K562 (cell line): ENCODE measurements around the gene INPP5D. TPM values are rescaled to one million over a fixed set of nuclear protein-coding genes. Genes with fewer than 3 reads are reported as not detected.
A peak's percentile ranks its signal among the peaks of the same experiment; 100 is the strongest.

ENCODE experiments used
- DEAF1 ChIP-seq: fragments of 450-650 bp; formaldehyde crosslinking; IDR thresholded peaks from 2 replicates; pipeline ENCODE4 v1.4.0; 2020; ENCODE audit warnings: mild to moderate bottlenecking, moderate library complexity
- E2F5 ChIP-seq: sonication (generic); formaldehyde crosslinking; IDR thresholded peaks from 2 replicates; pipeline ENCODE4 v1.8.0; 2022; ENCODE audit warnings: mild to moderate bottlenecking, missing genetic modification reagents
- ETS2 ChIP-seq: IDR thresholded peaks from 2 replicates; pipeline ENCODE4 v1.6.1; 2016; ENCODE audit warnings: borderline replicate concordance, missing genetic modification characterization, mild to moderate bottlenecking, moderate library complexity, missing compliant biosample characterization; ENCODE audit not compliant: poor library complexity, severe bottlenecking
- EZH2 ChIP-seq: IDR thresholded peaks from 2 replicates; pipeline ENCODE4 v1.6.1; 2012; ENCODE audit warnings: low read depth, mild to moderate bottlenecking, inconsistent platforms, low read length, borderline replicate concordance
- GABPA ChIP-seq: fragments of 200-800 bp; sonication (Bioruptor generic); conservative IDR thresholded peaks from 2 replicates; pipeline ENCODE4 v1.6.1; 2016; ENCODE audit warnings: low read depth, missing genetic modification characterization, missing compliant biosample characterization
- GABPB1 ChIP-seq: sonication (generic); formaldehyde crosslinking; IDR thresholded peaks from 2 replicates; pipeline ENCODE4 v1.8.0; 2022; ENCODE audit warnings: mild to moderate bottlenecking, missing genetic modification reagents
- ILK ChIP-seq: fragments of 450-650 bp; IDR thresholded peaks from 2 replicates; pipeline ENCODE4 v1.6.1; 2016; ENCODE audit warnings: missing genetic modification characterization, low read depth, mild to moderate bottlenecking, missing compliant biosample characterization, moderate library complexity, borderline replicate concordance
- KDM5B ChIP-seq: fragments of 200-600 bp; sonication (generic); IDR thresholded peaks from 2 replicates; pipeline ENCODE4 v1.6.1; 2012; ENCODE audit warnings: low read depth, mild to moderate bottlenecking, moderate library complexity, low read length, control low read depth, inconsistent platforms; ENCODE audit not compliant: insufficient replicate concordance
- MITF ChIP-seq: IDR thresholded peaks from 2 replicates; pipeline ENCODE4 v1.6.1; 2014; ENCODE audit warnings: antibody characterized with exemption
- PHF8 ChIP-seq: fragments of 200-600 bp; sonication (generic); IDR thresholded peaks from 2 replicates; pipeline ENCODE4 v1.6.1; 2012; ENCODE audit warnings: mixed run types, mild to moderate bottlenecking, inconsistent platforms, low read length, moderate library complexity, borderline replicate concordance
- POLR2G ChIP-seq: fragments of 200-400 bp; formaldehyde crosslinking; IDR thresholded peaks from 2 replicates; pipeline ENCODE4 v1.6.1; 2017; ENCODE audit warnings: low read depth, mild to moderate bottlenecking, antibody characterized with exemption, low read length, moderate library complexity
- RBFOX2 ChIP-seq: fragments of 200-400 bp; formaldehyde crosslinking; IDR thresholded peaks from 2 replicates; pipeline ENCODE4 v1.6.1; 2017; ENCODE audit warnings: low read depth, mild to moderate bottlenecking, low read length, moderate library complexity
- SPI1 ChIP-seq: IDR thresholded peaks from 2 replicates; pipeline ENCODE4 v1.6.1; 2011; ENCODE audit warnings: low read depth, low read length, control low read depth, borderline replicate concordance
- TAF9B ChIP-seq: fragments of 450-650 bp; IDR thresholded peaks from 2 replicates; pipeline ENCODE4 v1.6.1; 2018; ENCODE audit warnings: mild to moderate bottlenecking; ENCODE audit not compliant: partially characterized antibody
- TRIM28 ChIP-seq: fragments of 450-650 bp; IDR thresholded peaks from 2 replicates; pipeline ENCODE4 v1.6.1; 2017
- ZFP91 ChIP-seq: sonication (generic); formaldehyde crosslinking; IDR thresholded peaks from 2 replicates; pipeline ENCODE4 v1.8.0; 2022; ENCODE audit warnings: mild to moderate bottlenecking, missing genetic modification reagents
- ZFX ChIP-seq: sonication (generic); formaldehyde crosslinking; IDR thresholded peaks from 2 replicates; pipeline ENCODE4 v1.8.0; 2022; ENCODE audit warnings: mild to moderate bottlenecking, missing genetic modification reagents, moderate library complexity
- ZNF316 ChIP-seq: fragments of 450-650 bp; IDR thresholded peaks from 2 replicates; pipeline ENCODE4 v1.6.1; 2016
- ZNF740 ChIP-seq, 3 experiments: fragments of 200-800 bp in 1 of 3; sonication (Bioruptor generic) in 1 of 3; sonication (generic) in 1 of 3; formaldehyde crosslinking in 1 of 3; IDR thresholded peaks; 2 replicates each; pipeline versions ENCODE4 v1.6.1 to v1.8.0; 2016 to 2022; ENCODE audit warnings: mild to moderate bottlenecking in 2 of 3, missing compliant biosample characterization in 2 of 3, missing genetic modification characterization in 2 of 3, missing genetic modification reagents in 1 of 3
- ZNF766 ChIP-seq: fragments of 200-800 bp; sonication (Bioruptor generic); conservative IDR thresholded peaks from 2 replicates; pipeline ENCODE4 v1.6.1; 2016; ENCODE audit warnings: missing genetic modification characterization, missing compliant biosample characterization
- polyA plus RNA-seq, 8 experiments: library from polyadenylated mRNA; depleted of rRNA in 4 of 8; stranded (reverse) in 5 of 8; unstranded in 3 of 8; fragments of >200 nt; fragmentation: Nextera tagmentation in 2 of 8; fragmentation: Illumina TruSeq in 1 of 8; extraction: Ambion mirVana in 2 of 8; extraction: Trizol in 1 of 8; gene quantifications; 2 replicates each; pipeline versions ENCODE4 v1.2.1 to v1.2.3, GENCODE V29; 2011 to 2014; ENCODE audit warnings: inconsistent platforms in 1 of 8, missing spikeins in 1 of 8
- total RNA-seq, 7 experiments: library from RNA; depleted of rRNA in 6 of 7; stranded (reverse); fragments of >200 nt in 6 of 7; fragmentation: Illumina TruSeq in 2 of 7; extraction: Trizol in 2 of 7; gene quantifications; 2 replicates each; pipeline versions ENCODE4 v1.2.1 to v1.2.3, GENCODE V29; 2011 to 2021; ENCODE audit warnings: low replicate concordance in 1 of 7

The INPP5D gene
- total and polyA plus RNA-seq, 9 of the 15 experiments (the other 6 are each of a cell fraction or from before 2014, with no cell fraction given) = 0.55 to 6.2 (median 2.2) TPM

GRCh38 chr2:233059797-233060500 is at the start of gene INPP5D (continued):
- TF ChIP-seq KDM5B (peak; percentile 78), E2F5 (no peak), SPI1 (peak; percentile 91), DEAF1 (CRISPR knock-in tag) (no peak), ZNF766 (CRISPR knock-in tag) (0 out of 2 replicates have a peak, but pooled peaks have one; percentile 38), GABPB1 (CRISPR knock-in tag) (peak; percentile 67; the same call in 1 of the 2 replicates), ETS2 (tag) (no peak), ZNF316 (no peak), TAF9B (no peak), ZFP91 (CRISPR knock-in tag) (no peak), TRIM28 (no peak), ILK (tag) (no peak), RBFOX2 (0 out of 2 replicates have a peak, but pooled peaks have one; percentile 22), ZFX (CRISPR knock-in tag) (peak; percentile 78), EZH2 (no peak), PHF8 (peak; percentile 74; the same call in 1 of the 2 replicates), POLR2G (peak; percentile 30; the same call in 1 of the 2 replicates), MITF (no peak), ZNF740 (CRISPR knock-in tag; IDR thresholded peaks at IDR 0.05) (peak; percentile 99), ZNF740 (tag; IDR thresholded peaks at IDR 0.05) (no peak), GABPA (tag) (0 out of 2 replicates have a peak, but pooled peaks have one; percentile 25)
